Mesangial cell (primary cell): Measurements from ENCODE around the gene LRRC49. TPM values are rescaled to one million over a fixed set of nuclear protein-coding genes. Genes with fewer than 3 reads are reported as not detected.

Experiments
- total RNA-seq: library from RNA; depleted of rRNA; stranded (reverse); fragments of >200 nt; gene quantifications from 2 replicates; pipeline ENCODE4 v1.2.3, GENCODE V29; 2015

The LRRC49 gene
- 6.8 and 7.0 TPM in 2 replicates for total RNA-seq

GRCh38 chr15:70892002-70892911, at the start of gene LRRC49, which contains the start of gene THAP10:
LRRC49 (plus strand) TSS chr15:70892826; CDS start chr15:70892895, 69 bp downstream.
THAP10 (minus strand) TSS chr15:70892433; CDS start chr15:70892272, 161 bp downstream.

GRCh38 chr15:70853973-70854665, 38.5 kb upstream of the LRRC49 start, which contains the start of gene LARP6:
LARP6 (minus strand) TSS chr15:70854157; CDS start chr15:70854088, 69 bp downstream.

Other genes with a start within 250 kb of the LRRC49 start
- 18.3 and 20.7 TPM in 2 replicates for gene UACA, start 129.3 kb upstream of the LRRC49 start, total RNA-seq
- 33.3 and 42.5 TPM in 2 replicates for gene LARP6, start 38.7 kb upstream of the LRRC49 start, total RNA-seq
- gene THAP10, start 393 bp upstream of the LRRC49 start, total RNA-seq: 2.7 and 3.7 TPM in 2 replicates
- 35.8 and 51.3 TPM in 2 replicates for gene THSD4, start 222.6 kb downstream of the LRRC49 start, total RNA-seq